Psoas muscle (tissue), 8 donors: ENCODE results near the gene GREB1. TPM values are rescaled to one million over a fixed set of nuclear protein-coding genes. Genes with fewer than 3 reads are reported as not detected.

Experiments
- ATAC-seq, 4 donors: fragments of 200-7000 bp; cut with Tn5 transposase; one replicate each; pipeline ENCODE4 v1.9.1; 2020; ENCODE audit warnings: moderate library complexity in 3 of 4, mild to moderate bottlenecking in 2 of 4
- DNase-seq, 2 donors: peaks; one replicate each; pipeline ENCODE4 v3.0.0-alpha.2; 2020
- H3K27ac ChIP-seq: fragments of 200-600 bp; one replicate; pipeline ENCODE4 v1.8.0; 2022
- H3K27me3 ChIP-seq, 3 donors: fragments of 200-600 bp in 1 of 3; one replicate each; pipeline versions ENCODE4 v1.6.1 to v1.8.0; 2013 to 2022; ENCODE audit warnings: low read length in 2 of 3, mild to moderate bottlenecking in 2 of 3, moderate library complexity in 1 of 3; ENCODE audit not compliant: insufficient read depth in 3 of 3
- H3K36me3 ChIP-seq, 2 donors: fragments of 200-600 bp in 1 of 2; one replicate each; pipeline versions ENCODE4 v1.6.1 to v1.8.0; 2013 to 2022; ENCODE audit warnings: low read depth in 1 of 2, mild to moderate bottlenecking in 1 of 2, moderate library complexity in 1 of 2; ENCODE audit not compliant: insufficient read depth in 1 of 2
- H3K4me1 ChIP-seq: fragments of 200-600 bp; one replicate; pipeline ENCODE4 v1.8.0; 2022
- H3K4me3 ChIP-seq: fragments of 200-600 bp; one replicate; pipeline ENCODE4 v1.8.0; 2022; ENCODE audit warnings: mild to moderate bottlenecking
- H3K9me3 ChIP-seq: fragments of 200-600 bp; one replicate; pipeline ENCODE4 v1.8.0; 2022
- CTCF ChIP-seq: fragments of 200-600 bp; IDR thresholded peaks from one replicate; pipeline ENCODE4 v1.8.0; 2022; ENCODE audit warnings: antibody characterized with exemption
- WGBS, 3 donors: extraction: QIAGEN DNeasy Blood & Tissue Kit; methylation state at CpG; one replicate each; pipeline versions ENCODE4 v1.1.6 to v1.1.7; 2013; 5-methylcytosine and 5-hydroxymethylcytosine counted together
- intact Hi-C, 2 donors: fragments of 100-400 bp; cut with DNase I; formaldehyde crosslinking; loops; one replicate each; pipeline versions ENCODE4 v1.11.0 to v1.14.2; 2022
- polyA plus RNA-seq, 3 donors: library from polyadenylated mRNA; stranded (reverse); fragments of 200-250 nt; gene quantifications; one replicate each; pipeline ENCODE4 v1.2.3, GENCODE V29; 2013
- total RNA-seq, 4 donors: library from RNA; stranded (reverse); fragmentation: NEBNext Ultra II Directional in 2 of 4; extraction: Animal tissue kit (Norgen Biotek cat#: 25700) in 2 of 4; gene quantifications; one replicate each; pipeline versions ENCODE4 v1.2.1 to v1.2.4, GENCODE V29; 2021 to 2023
- donor health status: healthy with polysubstance abuse.
- donor health status: DM: no; HTN: no; CAD: no; lungs with moderate emphysema.
- donor health status: Bipolar disorder and iron deficiency.
- donor health status: healthy.
- donor health status: DM: yes; HTN: yes; CAD: no.
- donor health status: DM: no; HTN: no; CAD: no.
- donor health status: DM: no; HTN: no; CAD: no.
- donor health status: DM: yes; HTN: yes; CAD: no.

GREB1 gene
- total and polyA plus RNA-seq, 7 donors: 1.3 to 17.5 (median 3.2) TPM

- no peak for DNase-seq
- no peak for TF ChIP-seq CTCF
Measured at GRCh38 chr2:11563784-11564666, 30.2 kb downstream of the GREB1 start.

GRCh38 chr2:11564816-11565567 lies 31.1 kb downstream of the GREB1 start:
- WGBS, 3 donors: 89 to 97% (median 93%) methylated on average over 7 of the region's 7 CpGs
- intact Hi-C loops: no loop called here
- TF ChIP-seq CTCF: no peak

More at GRCh38 chr2:11563784-11564666, 30.2 kb downstream of the GREB1 start:
- WGBS, 3 donors: 93 to 96% (median 94%) methylated on average over 8 of the region's 8 CpGs
- Histone ChIP-seq H3K4me3 (no peak overlapping the region), H3K27ac (no peak overlapping the region), H3K9me3 (no peaks in the 10 kb centered on the region), H3K4me1 (no peaks in the 10 kb centered on the region), H3K27me3 (no peaks in the 10 kb centered on the region), H3K36me3 (no peaks in the 10 kb centered on the region)
- no peak for ATAC-seq
- intact Hi-C loops: no loop called here

GRCh38 chr2:11566383-11566782 lies 32.5 kb downstream of the GREB1 start:
- TF ChIP-seq CTCF: no peak
- Histone ChIP-seq H3K27me3 (no peaks in the 10 kb centered on the region), H3K4me3 (no peak overlapping the region), H3K27ac (no peak overlapping the region), H3K4me1 (no peaks in the 10 kb centered on the region), H3K9me3 (no peaks in the 10 kb centered on the region), H3K36me3 (no peaks in the 10 kb centered on the region)
- 90 to 93% (median 92%) methylated on average over 14 of the region's 14 CpGs for WGBS, 3 donors
- intact Hi-C loops: no loop called here
- DNase-seq (peak in 1 of 2 donors; percentile 40), ATAC-seq (no peak)

More at GRCh38 chr2:11564816-11565567, 31.1 kb downstream of the GREB1 start:
- H3K36me3 ChIP-seq: no peaks in the 10 kb centered on the region
- H3K27me3 ChIP-seq: no peaks in the 10 kb centered on the region
- no peaks in the 10 kb centered on the region for H3K9me3 ChIP-seq
- no peak overlapping the region for H3K4me3 ChIP-seq
- DNase-seq: peak in 1 of 2 donors; percentile 4
- H3K4me1 ChIP-seq: no peaks in the 10 kb centered on the region
- no peak overlapping the region for H3K27ac ChIP-seq
- no peak for ATAC-seq

- 65 to 92% (median 84%) methylated on average over 8 of the region's 8 CpGs for WGBS, 3 donors
- intact Hi-C loops: no loop called here
- Histone ChIP-seq H3K27ac (no peak overlapping the region), H3K27me3 (no peaks in the 10 kb centered on the region), H3K4me1 (no peaks in the 10 kb centered on the region), H3K4me3 (no peak overlapping the region), H3K9me3 (no peaks in the 10 kb centered on the region), H3K36me3 (no peaks in the 10 kb centered on the region)
- DNase-seq (peak in 1 of 2 donors; percentile 33), ATAC-seq (peak in 1 of 4 donors; percentile 53)
- TF ChIP-seq CTCF: no peak
Measured at GRCh38 chr2:11567631-11568031, 33.8 kb downstream of the GREB1 start.
